ENCODE results near the gene TYSND1. TPM values are rescaled to one million over a fixed set of nuclear protein-coding genes. Genes with fewer than 3 reads are reported as not detected.
"Not testable (repeated sequence)": the region's sequence is repeated elsewhere in the genome, so short reads cannot be mapped to it uniquely, and the experiment has no call there.

The TYSND1 gene
- total RNA-seq, 2 experiments from 2014 or later = 20.0 to 20.3 TPM

DNA sequence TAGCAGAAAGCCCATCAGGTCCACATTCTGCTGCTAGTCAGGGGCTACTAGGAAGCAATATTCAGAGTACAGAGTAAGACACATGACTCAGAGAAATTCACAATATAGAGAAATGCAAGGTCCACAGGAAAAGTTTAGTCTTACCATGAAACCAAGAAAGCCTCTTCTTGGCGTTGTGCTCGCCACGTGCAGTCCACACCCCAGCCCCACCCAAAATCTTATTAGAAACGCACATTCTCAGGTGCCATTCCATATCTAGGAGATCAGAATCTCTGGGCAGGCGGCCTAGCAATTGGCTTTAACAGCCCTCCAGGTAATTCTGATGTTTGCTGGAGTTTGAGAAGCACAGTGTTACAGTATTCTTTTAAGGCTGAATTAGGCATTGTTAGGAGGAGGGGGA, 39.6 kb upstream of the TYSND1 start:
- intact Hi-C loops (cut with micrococcal nuclease) = no loop called here
- H3K9me3 Mint-ChIP-seq = no peaks in the 10 kb centered on the region
- H3K27ac Mint-ChIP-seq = no peak overlapping the region
- H3K27me3 Mint-ChIP-seq = peaks cover 2% of the 10 kb centered on the region
- CTCF ChIA-PET = no interaction called here
- POLR2A ChIA-PET = interaction anchor here (2.2 kb wide), 1 partner anchor 16 kb away, joined by 6 read pairs; the partner anchor contains the start of gene SAR1A
- TF ChIP-seq, protein P1, sequence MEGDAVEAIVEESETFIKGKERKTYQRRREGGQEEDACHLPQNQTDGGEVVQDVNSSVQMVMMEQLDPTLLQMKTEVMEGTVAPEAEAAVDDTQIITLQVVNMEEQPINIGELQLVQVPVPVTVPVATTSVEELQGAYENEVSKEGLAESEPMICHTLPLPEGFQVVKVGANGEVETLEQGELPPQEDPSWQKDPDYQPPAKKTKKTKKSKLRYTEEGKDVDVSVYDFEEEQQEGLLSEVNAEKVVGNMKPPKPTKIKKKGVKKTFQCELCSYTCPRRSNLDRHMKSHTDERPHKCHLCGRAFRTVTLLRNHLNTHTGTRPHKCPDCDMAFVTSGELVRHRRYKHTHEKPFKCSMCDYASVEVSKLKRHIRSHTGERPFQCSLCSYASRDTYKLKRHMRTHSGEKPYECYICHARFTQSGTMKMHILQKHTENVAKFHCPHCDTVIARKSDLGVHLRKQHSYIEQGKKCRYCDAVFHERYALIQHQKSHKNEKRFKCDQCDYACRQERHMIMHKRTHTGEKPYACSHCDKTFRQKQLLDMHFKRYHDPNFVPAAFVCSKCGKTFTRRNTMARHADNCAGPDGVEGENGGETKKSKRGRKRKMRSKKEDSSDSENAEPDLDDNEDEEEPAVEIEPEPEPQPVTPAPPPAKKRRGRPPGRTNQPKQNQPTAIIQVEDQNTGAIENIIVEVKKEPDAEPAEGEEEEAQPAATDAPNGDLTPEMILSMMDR (IDR thresholded peaks at IDR 0.05) = no peak
- H3K4me1 Mint-ChIP-seq (ENCODE audit: low read depth) = no peaks in the 10 kb centered on the region
- no peak overlapping the region for H3K4me3 Mint-ChIP-seq
- no peak for DNase-seq
- no peak for ATAC-seq
- no peaks in the 10 kb centered on the region for H3K36me3 Mint-ChIP-seq (ENCODE audit: low read depth)

GRCh38 chr10:70183304-70183703, 36.8 kb upstream of the TYSND1 start:
- DNase-seq = no peak
- CTCF ChIA-PET = no interaction called here

DNA sequence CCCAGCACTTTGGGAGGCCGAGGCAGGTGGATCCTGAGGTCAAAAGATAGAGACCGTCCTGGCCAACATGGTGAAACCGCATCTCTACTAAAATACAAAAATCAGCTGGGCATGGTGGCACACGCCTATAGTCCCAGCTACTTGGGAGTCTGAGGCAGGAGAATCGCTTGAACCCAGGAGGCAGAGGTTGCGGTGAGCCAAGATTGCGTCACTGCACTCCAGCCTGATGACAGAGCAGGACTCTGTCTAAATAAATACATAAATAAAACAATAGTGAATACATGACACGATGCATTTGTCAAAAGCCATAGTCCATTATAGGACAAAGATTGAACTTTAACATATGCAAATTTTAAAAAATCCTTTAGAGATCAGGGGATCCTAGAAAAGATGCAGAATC, 32.7 kb upstream of the TYSND1 start:
- CTCF ChIA-PET = interaction anchor here (1.2 kb wide), 1 partner anchor 32 kb away, joined by 7 read pairs; the partner anchor contains the start of gene TYSND1

More at GRCh38 chr10:70183304-70183703, 36.8 kb upstream of the TYSND1 start:
- Mint-ChIP-seq H3K27ac (no peak overlapping the region), H3K4me1 (ENCODE audit: low read depth) (no peaks in the 10 kb centered on the region), H3K36me3 (ENCODE audit: low read depth) (no peaks in the 10 kb centered on the region), H3K27me3 (peaks cover 2% of the 10 kb centered on the region), H3K4me3 (no peak overlapping the region), H3K9me3 (peaks cover 4% of the 10 kb centered on the region)
- TF ChIP-seq, protein P1 (IDR thresholded peaks at IDR 0.05) = no peak
- intact Hi-C loops (cut with micrococcal nuclease) = no loop called here
- ATAC-seq = no peak
- POLR2A ChIA-PET = interaction anchor here (1.0 kb wide), 1 partner anchor 13 kb away, joined by 3 read pairs; the partner anchor contains the start of gene SAR1A

GRCh38 chr10:70178139-70178725, 31.7 kb upstream of the TYSND1 start:
- Mint-ChIP-seq H3K27me3 (peaks cover 2% of the 10 kb centered on the region), H3K9me3 (peaks cover 4% of the 10 kb centered on the region), H3K36me3 (ENCODE audit: low read depth) (no peaks in the 10 kb centered on the region), H3K4me3 (no peak overlapping the region), H3K4me1 (ENCODE audit: low read depth) (peaks cover 11% of the 10 kb centered on the region), H3K27ac (no peak overlapping the region)
- TF ChIP-seq, protein P1 (IDR thresholded peaks at IDR 0.05) = no peak
- ChIA-PET POLR2A (interaction anchor here (0.6 to 1.2 kb wide), 2 partner anchors 21 to 33 kb away, joined by 3 read pairs; no protein-coding TSS in a partner anchor), CTCF (interaction anchor here (1.2 to 2.6 kb wide), 3 partner anchors 15 to 63 kb away, joined by 3 to 8 read pairs (median 3); partner anchors contain the start of gene TYSND1)
- intact Hi-C loops (cut with micrococcal nuclease) = loop anchor here (2.0 kb wide), 1 partner anchor 37 kb away; no protein-coding TSS in a partner anchor
- no peak for ATAC-seq
- no peak for DNase-seq

More for the DNA sequence above, 32.7 kb upstream of the TYSND1 start:
- H3K27ac Mint-ChIP-seq; DNase-seq; H3K27me3 Mint-ChIP-seq; H3K4me1 Mint-ChIP-seq (ENCODE audit: low read depth); ATAC-seq; H3K36me3 Mint-ChIP-seq (ENCODE audit: low read depth); POLR2A ChIA-PET; H3K4me3 Mint-ChIP-seq; H3K9me3 Mint-ChIP-seq: not testable (repeated sequence)
- intact Hi-C loops (cut with micrococcal nuclease) = loop anchor here (2.0 kb wide), 1 partner anchor 36 kb away; no protein-coding TSS in a partner anchor

DNA sequence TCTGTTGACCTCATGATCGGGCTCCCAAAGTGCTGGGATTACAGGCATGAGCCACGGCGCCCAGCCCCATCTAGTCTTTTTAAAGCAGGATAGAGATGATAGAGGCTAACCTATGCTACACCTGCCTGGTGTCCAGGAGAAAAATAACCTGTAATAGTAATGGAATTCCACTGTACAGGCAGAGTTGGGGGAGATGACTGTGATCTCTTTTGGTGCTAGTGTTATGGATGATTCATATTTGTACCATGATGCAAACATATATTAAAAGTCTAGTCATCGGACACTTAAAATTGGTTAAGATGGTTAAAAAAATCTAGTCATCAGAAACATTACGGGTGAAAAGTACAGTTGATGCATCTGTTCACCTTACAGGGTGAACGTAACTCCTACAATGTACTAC, 29.9 kb upstream of the TYSND1 start:
- H3K36me3 Mint-ChIP-seq (ENCODE audit: low read depth) = no peaks in the 10 kb centered on the region
- no peak overlapping the region for H3K4me3 Mint-ChIP-seq
- H3K9me3 Mint-ChIP-seq = peaks cover 4% of the 10 kb centered on the region
- no peak for ATAC-seq
- no peaks in the 10 kb centered on the region for H3K27me3 Mint-ChIP-seq
- ChIA-PET CTCF (interaction anchor here (2.6 kb wide), 1 partner anchor 30 kb away, joined by 8 read pairs; the partner anchor contains the start of gene TYSND1), POLR2A (no interaction called here)
- TF ChIP-seq, protein P1 (IDR thresholded peaks at IDR 0.05) = no peak
- intact Hi-C loops (cut with micrococcal nuclease) = no loop called here
- DNase-seq = no peak
- no peak overlapping the region for H3K27ac Mint-ChIP-seq
- H3K4me1 Mint-ChIP-seq (ENCODE audit: low read depth) = peaks cover 22% of the 10 kb centered on the region
